Measurements from ENCODE around the gene ZNF318. TPM values are rescaled to one million over a fixed set of nuclear protein-coding genes. Genes with fewer than 3 reads are reported as not detected.
"Not testable (repeated sequence)": the region's sequence is repeated elsewhere in the genome, so short reads cannot be mapped to it uniquely, and the experiment has no call there.

ZNF318 gene
- total RNA-seq, 4 donors from 2014 or later = 5.6 to 13.5 (median 8.1) TPM

DNA sequence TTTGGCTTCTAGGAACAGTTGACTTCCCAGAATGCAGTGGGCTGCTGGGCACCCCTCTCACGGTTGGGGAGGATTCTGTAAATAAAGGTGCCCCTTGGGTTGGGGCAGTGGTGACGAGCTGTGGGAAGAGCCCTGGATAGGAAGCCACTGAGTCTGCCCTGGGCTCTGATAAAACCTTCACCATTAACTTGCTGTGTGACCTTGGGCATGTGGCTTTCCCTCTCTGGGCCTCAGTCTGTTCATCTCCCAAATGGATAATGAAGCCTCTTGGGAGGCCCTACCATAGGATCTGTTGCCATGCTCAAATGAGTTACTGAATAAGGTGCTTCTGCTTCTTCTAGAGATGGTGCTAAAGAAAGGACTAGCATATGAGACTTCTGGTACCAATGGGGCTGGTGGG lies 64.6 kb downstream of the ZNF318 start:
- intact Hi-C loops (cut with DNase I) = no loop called here
- no peak overlapping the region for H3K27ac ChIP-seq
- TF ChIP-seq, protein P1, sequence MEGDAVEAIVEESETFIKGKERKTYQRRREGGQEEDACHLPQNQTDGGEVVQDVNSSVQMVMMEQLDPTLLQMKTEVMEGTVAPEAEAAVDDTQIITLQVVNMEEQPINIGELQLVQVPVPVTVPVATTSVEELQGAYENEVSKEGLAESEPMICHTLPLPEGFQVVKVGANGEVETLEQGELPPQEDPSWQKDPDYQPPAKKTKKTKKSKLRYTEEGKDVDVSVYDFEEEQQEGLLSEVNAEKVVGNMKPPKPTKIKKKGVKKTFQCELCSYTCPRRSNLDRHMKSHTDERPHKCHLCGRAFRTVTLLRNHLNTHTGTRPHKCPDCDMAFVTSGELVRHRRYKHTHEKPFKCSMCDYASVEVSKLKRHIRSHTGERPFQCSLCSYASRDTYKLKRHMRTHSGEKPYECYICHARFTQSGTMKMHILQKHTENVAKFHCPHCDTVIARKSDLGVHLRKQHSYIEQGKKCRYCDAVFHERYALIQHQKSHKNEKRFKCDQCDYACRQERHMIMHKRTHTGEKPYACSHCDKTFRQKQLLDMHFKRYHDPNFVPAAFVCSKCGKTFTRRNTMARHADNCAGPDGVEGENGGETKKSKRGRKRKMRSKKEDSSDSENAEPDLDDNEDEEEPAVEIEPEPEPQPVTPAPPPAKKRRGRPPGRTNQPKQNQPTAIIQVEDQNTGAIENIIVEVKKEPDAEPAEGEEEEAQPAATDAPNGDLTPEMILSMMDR (IDR thresholded peaks at IDR 0.05) = no peak
- no peak for TF ChIP-seq POLR2A (IDR thresholded peaks at IDR 0.05)
- no peak overlapping the region for H3K4me3 ChIP-seq
- no peak for DNase-seq
- H3K4me1 ChIP-seq = peaks cover 6 to 16% (median 9%) of the 10 kb centered on the region in 3 donors
- H3K36me3 ChIP-seq = no peaks in the 10 kb centered on the region
- no CpG with 5 or more reads among the region's 2 CpGs for WGBS, 2 donors
- peaks cover 0 to 28% (median 0%) of the 10 kb centered on the region in 4 donors for H3K27me3 ChIP-seq
- no peaks in the 10 kb centered on the region for H3K9me3 ChIP-seq

DNA sequence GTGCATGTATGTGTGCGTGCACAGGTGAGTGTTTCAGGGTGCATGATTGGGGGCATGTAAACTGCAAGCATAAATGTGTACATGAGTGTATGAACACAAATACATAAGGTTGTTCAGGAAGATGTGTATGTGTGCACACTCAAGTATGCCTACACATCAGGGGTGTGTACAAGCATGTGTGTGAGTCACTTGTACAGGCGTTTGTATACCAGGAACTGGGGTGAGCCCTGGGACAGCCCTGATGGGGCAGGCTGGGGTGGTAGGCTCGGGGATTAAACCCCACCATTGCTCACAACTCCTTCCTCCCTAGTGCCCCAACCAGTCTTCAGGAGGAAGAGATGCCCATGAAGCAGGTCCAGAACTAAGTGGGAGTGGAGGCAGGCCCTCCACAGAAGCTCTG lies 65.1 kb downstream of the ZNF318 start:
- intact Hi-C loops (cut with DNase I) = no loop called here
- DNase-seq = no peak
- H3K4me1 ChIP-seq = peaks cover 6 to 16% (median 9%) of the 10 kb centered on the region in 3 donors
- H3K27me3 ChIP-seq = peaks cover 0 to 33% (median 0%) of the 10 kb centered on the region in 4 donors
- H3K9me3 ChIP-seq = no peaks in the 10 kb centered on the region
- no peak overlapping the region for H3K4me3 ChIP-seq
- 54 to 71% methylated on average over 3 of the region's 3 CpGs for WGBS, 2 donors
- no peak overlapping the region for H3K27ac ChIP-seq
- TF ChIP-seq, protein P1 (IDR thresholded peaks at IDR 0.05) = no peak
- no peak for TF ChIP-seq POLR2A (IDR thresholded peaks at IDR 0.05)
- no peaks in the 10 kb centered on the region for H3K36me3 ChIP-seq

DNA sequence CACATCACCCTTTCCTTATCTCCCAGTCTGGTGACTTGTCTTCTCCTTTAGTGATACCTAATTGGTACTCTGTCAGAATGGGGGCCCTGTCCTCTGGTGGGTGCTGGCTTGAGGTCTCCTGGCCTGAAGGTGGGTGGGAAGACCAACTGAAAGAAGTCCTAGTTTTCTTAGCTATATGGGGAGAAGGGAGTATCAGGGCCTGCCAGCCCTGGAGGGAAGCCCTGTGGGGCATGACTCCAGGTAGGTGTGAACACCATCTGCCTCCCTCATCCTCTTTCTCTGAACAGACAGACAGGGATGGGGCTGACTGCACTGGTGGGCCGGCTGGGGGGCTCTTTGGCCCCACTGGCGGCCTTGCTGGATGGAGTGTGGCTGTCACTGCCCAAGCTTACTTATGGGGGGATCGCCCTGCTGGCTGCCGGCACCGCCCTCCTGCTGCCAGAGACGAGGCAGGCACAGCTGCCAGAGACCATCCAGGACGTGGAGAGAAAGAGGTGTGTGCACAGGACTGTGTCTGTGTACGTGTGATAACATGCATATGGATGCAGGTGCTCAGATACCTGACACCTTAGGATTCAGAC lies 65.6 kb downstream of the ZNF318 start:
- no peak overlapping the region for H3K27ac ChIP-seq
- TF ChIP-seq, protein P1 (IDR thresholded peaks at IDR 0.05) = no peak
- TF ChIP-seq POLR2A (IDR thresholded peaks at IDR 0.05) = no peak
- peaks cover 6 to 11% (median 7%) of the 10 kb centered on the region in 3 donors for H3K4me1 ChIP-seq
- peaks cover 0 to 36% (median under 1%) of the 10 kb centered on the region in 4 donors for H3K27me3 ChIP-seq
- no peaks in the 10 kb centered on the region for H3K36me3 ChIP-seq
- 38 to 40% methylated on average over 1 of the region's 8 CpGs for WGBS, 2 donors
- no peak for DNase-seq
- H3K9me3 ChIP-seq = no peaks in the 10 kb centered on the region
- H3K4me3 ChIP-seq = no peak overlapping the region
- intact Hi-C loops (cut with DNase I) = no loop called here

DNA sequence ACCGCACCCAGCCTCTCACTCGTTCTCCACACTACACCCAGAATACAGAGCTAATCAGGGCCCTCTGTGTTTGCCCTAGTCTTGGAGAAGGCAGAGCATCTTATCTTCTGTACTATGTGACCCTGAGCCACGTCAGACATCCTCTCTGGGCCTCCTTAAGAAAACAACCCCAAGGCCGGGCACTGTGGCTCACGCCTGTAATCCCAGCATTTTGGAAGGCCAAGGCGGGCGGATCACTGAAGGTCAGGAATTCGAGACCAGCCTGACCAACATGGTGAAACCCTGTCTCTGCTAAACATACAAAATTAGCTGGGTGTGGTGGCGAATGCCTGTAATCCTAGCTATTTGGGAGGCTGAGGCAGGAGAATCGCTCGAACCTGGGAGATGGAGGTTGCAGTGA lies 66.4 kb downstream of the ZNF318 start:
- H3K27me3 ChIP-seq = peaks cover 0 to 39% (median 2%) of the 10 kb centered on the region in 4 donors
- H3K36me3 ChIP-seq; H3K4me1 ChIP-seq; intact Hi-C loops (cut with DNase I); H3K27ac ChIP-seq; DNase-seq; H3K9me3 ChIP-seq; H3K4me3 ChIP-seq: not testable (repeated sequence)
- WGBS, 2 donors = 87 to 91% methylated on average over 8 to 10 of the region's 11 CpGs

DNA sequence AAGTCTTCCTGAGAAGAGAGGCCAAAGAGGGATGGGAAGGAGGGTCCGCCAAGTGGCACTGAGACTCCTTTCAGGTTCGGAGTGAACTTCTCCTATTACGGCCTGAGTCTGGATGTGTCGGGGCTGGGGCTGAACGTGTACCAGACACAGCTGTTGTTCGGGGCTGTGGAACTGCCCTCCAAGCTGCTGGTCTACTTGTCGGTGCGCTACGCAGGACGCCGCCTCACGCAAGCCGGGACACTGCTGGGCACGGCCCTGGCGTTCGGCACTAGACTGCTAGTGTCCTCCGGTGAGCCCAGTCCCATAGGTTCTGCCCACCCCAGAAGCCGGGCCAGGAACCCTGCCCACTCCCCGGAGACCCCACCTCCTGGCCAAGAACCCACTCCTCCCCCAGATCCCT lies 67.3 kb downstream of the ZNF318 start:
- no peaks in the 10 kb centered on the region for H3K9me3 ChIP-seq
- no peak overlapping the region for H3K4me3 ChIP-seq
- no peak overlapping the region for H3K27ac ChIP-seq
- no peaks in the 10 kb centered on the region for H3K4me1 ChIP-seq
- no peak for DNase-seq
- 63 to 91% methylated on average over 8 of the region's 19 CpGs for WGBS, 2 donors
- H3K27me3 ChIP-seq = peaks cover 0 to 45% (median 2%) of the 10 kb centered on the region in 4 donors
- TF ChIP-seq, protein P1 (IDR thresholded peaks at IDR 0.05) = no peak
- TF ChIP-seq POLR2A (IDR thresholded peaks at IDR 0.05) = no peak
- intact Hi-C loops (cut with DNase I) = no loop called here
- H3K36me3 ChIP-seq = no peaks in the 10 kb centered on the region
